Transverse colon (tissue), 3 donors: ENCODE data around the gene LHFPL4.

ENCODE experiments used
- EP300 ChIP-seq: sonication (generic); formaldehyde crosslinking; IDR thresholded peaks from one replicate; pipeline ENCODE4 v1.6.1; 2017; ENCODE audit warnings: antibody characterized with exemption, low read depth
- POLR2A ChIP-seq: fragments of 450-650 bp; IDR thresholded peaks from one replicate; pipeline ENCODE4 v1.6.1; 2016; ENCODE audit warnings: antibody characterized with exemption, mild to moderate bottlenecking, moderate library complexity
- TF ChIP-seq, protein P1 (sequence below), 5 experiments: fragments of 200-600 bp in 3 of 5; fragments of 450-650 bp in 2 of 5; sonication (generic) in 3 of 5; IDR thresholded peaks; 1 replicate in 2 of 5; 2 replicates in 3 of 5; pipeline ENCODE4 v1.5.1; 2016 to 2017; ENCODE audit warnings: antibody characterized with exemption in 5 of 5, inconsistent platforms in 3 of 5, mild to moderate bottlenecking in 2 of 5, moderate library complexity in 1 of 5

- TF ChIP-seq EP300 = no peak
- TF ChIP-seq, protein P1, sequence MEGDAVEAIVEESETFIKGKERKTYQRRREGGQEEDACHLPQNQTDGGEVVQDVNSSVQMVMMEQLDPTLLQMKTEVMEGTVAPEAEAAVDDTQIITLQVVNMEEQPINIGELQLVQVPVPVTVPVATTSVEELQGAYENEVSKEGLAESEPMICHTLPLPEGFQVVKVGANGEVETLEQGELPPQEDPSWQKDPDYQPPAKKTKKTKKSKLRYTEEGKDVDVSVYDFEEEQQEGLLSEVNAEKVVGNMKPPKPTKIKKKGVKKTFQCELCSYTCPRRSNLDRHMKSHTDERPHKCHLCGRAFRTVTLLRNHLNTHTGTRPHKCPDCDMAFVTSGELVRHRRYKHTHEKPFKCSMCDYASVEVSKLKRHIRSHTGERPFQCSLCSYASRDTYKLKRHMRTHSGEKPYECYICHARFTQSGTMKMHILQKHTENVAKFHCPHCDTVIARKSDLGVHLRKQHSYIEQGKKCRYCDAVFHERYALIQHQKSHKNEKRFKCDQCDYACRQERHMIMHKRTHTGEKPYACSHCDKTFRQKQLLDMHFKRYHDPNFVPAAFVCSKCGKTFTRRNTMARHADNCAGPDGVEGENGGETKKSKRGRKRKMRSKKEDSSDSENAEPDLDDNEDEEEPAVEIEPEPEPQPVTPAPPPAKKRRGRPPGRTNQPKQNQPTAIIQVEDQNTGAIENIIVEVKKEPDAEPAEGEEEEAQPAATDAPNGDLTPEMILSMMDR (IDR thresholded peaks at IDR 0.05) = no peak
- no peak for TF ChIP-seq POLR2A
Observed at GRCh38 chr3:9491506-9491905, 62.1 kb downstream of the LHFPL4 start.
